CD14-positive monocyte (primary cell): ENCODE data around the gene FCRL6. TPM values are rescaled to one million over a fixed set of nuclear protein-coding genes. Genes with fewer than 3 reads are reported as not detected.

Experiments
- DNase-seq, 3 donors: peaks; one replicate each; pipeline ENCODE4 v3.0.0-alpha.2; 2011 to 2022
- H2AFZ ChIP-seq: 2 replicates; pipeline ENCODE4 v1.6.0; 2012; ENCODE audit warnings: mild to moderate bottlenecking, low read depth, low read length, inconsistent platforms; ENCODE audit not compliant: insufficient read depth, poor library complexity, severe bottlenecking
- H3K27ac ChIP-seq, 2 donors: 1 replicate in 1 of 2; 2 replicates in 1 of 2; pipeline ENCODE4 v1.5.1; 2012 to 2013; ENCODE audit warnings: low read length in 2 of 2, control low read depth in 1 of 2, inconsistent platforms in 1 of 2, low read depth in 1 of 2, mild to moderate bottlenecking in 1 of 2
- H3K27me3 ChIP-seq, 2 donors: one replicate each; pipeline versions ENCODE4 v1.6.0 to v1.6.1; 2011 to 2013; ENCODE audit warnings: low read length in 2 of 2; ENCODE audit not compliant: control insufficient read depth in 2 of 2, insufficient read depth in 2 of 2
- H3K36me3 ChIP-seq, 2 donors: replicated peaks in 1 of 2; 1 replicate in 1 of 2; 2 replicates in 1 of 2; pipeline versions ENCODE4 v1.5.1 to v1.6.1; 2012 to 2013; ENCODE audit warnings: low read length in 2 of 2, control low read depth in 1 of 2, inconsistent platforms in 1 of 2, mild to moderate bottlenecking in 1 of 2; ENCODE audit not compliant: insufficient read depth in 2 of 2, control insufficient read depth in 1 of 2
- H3K4me1 ChIP-seq, 2 donors: 1 replicate in 1 of 2; 2 replicates in 1 of 2; pipeline versions ENCODE4 v1.5.1 to v1.6.1; 2012 to 2013; ENCODE audit warnings: low read length in 2 of 2, control low read depth in 1 of 2, inconsistent platforms in 1 of 2, mild to moderate bottlenecking in 1 of 2, moderate library complexity in 1 of 2; ENCODE audit not compliant: insufficient read depth in 2 of 2, control insufficient read depth in 1 of 2
- H3K4me2 ChIP-seq: replicated peaks from 2 replicates; pipeline ENCODE3; 2012; ENCODE audit warnings: low read length, moderate library complexity, mild to moderate bottlenecking; ENCODE audit not compliant: poor library complexity, severe bottlenecking; ENCODE audit errors: extremely low read depth
- H3K4me3 ChIP-seq, 3 experiments: fragments of 200-600 bp in 1 of 3; sonication (generic) in 1 of 3; replicated peaks in 1 of 3; 1 replicate in 2 of 3; 2 replicates in 1 of 3; pipeline ENCODE4 v1.5.1; 2011 to 2013; ENCODE audit warnings: low read length in 3 of 3, mild to moderate bottlenecking in 3 of 3, control low read depth in 2 of 3, low read depth in 2 of 3, inconsistent platforms in 1 of 3, moderate library complexity in 1 of 3
- H3K79me2 ChIP-seq: 2 replicates; pipeline ENCODE4 v1.6.0; 2012; ENCODE audit warnings: mild to moderate bottlenecking, control low read depth, inconsistent platforms, low read length, moderate library complexity; ENCODE audit not compliant: insufficient read depth
- H3K9ac ChIP-seq: 2 replicates; pipeline ENCODE4 v1.6.0; 2017; ENCODE audit warnings: low read length, mild to moderate bottlenecking; ENCODE audit not compliant: insufficient read depth, poor library complexity, severe bottlenecking
- H3K9me3 ChIP-seq, 2 donors: replicated peaks in 1 of 2; 1 replicate in 1 of 2; 2 replicates in 1 of 2; pipeline versions ENCODE4 v1.5.1 to v1.6.1; 2012 to 2013; ENCODE audit warnings: low read length in 2 of 2, control low read depth in 1 of 2; ENCODE audit not compliant: control insufficient read depth in 1 of 2, insufficient read depth in 1 of 2
- H4K20me1 ChIP-seq: 2 replicates; pipeline ENCODE4 v1.6.0; 2012; ENCODE audit warnings: mild to moderate bottlenecking, low read length, control low read depth, moderate library complexity; ENCODE audit not compliant: insufficient read depth
- H3K27ac Mint-ChIP-seq, 7 donors: one replicate each; pipeline ENCODE4 v1.8.0; 2020; ENCODE audit warnings: mild to moderate bottlenecking in 7 of 7, mixed read lengths in 7 of 7, moderate library complexity in 6 of 7, inconsistent platforms in 2 of 7
- H3K27me3 Mint-ChIP-seq, 3 donors: one replicate each; pipeline ENCODE4 v1.8.0; 2021 to 2022; ENCODE audit warnings: low read depth in 3 of 3, mild to moderate bottlenecking in 3 of 3, mixed read lengths in 3 of 3, moderate library complexity in 3 of 3, inconsistent platforms in 1 of 3
- H3K36me3 Mint-ChIP-seq, 2 donors: one replicate each; pipeline ENCODE4 v1.8.0; 2020; ENCODE audit warnings: mixed read lengths in 2 of 2, inconsistent platforms in 1 of 2, mild to moderate bottlenecking in 1 of 2
- H3K4me1 Mint-ChIP-seq: one replicate; pipeline ENCODE4 v1.8.0; 2020; ENCODE audit warnings: mild to moderate bottlenecking, mixed read lengths
- H3K4me3 Mint-ChIP-seq, 2 donors: one replicate each; pipeline ENCODE4 v1.8.0; 2020; ENCODE audit warnings: mild to moderate bottlenecking in 2 of 2, mixed read lengths in 2 of 2, moderate library complexity in 1 of 2
- H3K9me3 Mint-ChIP-seq, 7 donors: one replicate each; pipeline ENCODE4 v1.8.0; 2020 to 2022; ENCODE audit warnings: mixed read lengths in 7 of 7, mild to moderate bottlenecking in 6 of 7, moderate library complexity in 6 of 7, inconsistent platforms in 2 of 7
- CTCF ChIP-seq: fragments of 200-600 bp; IDR thresholded peaks from one replicate; pipeline ENCODE4 v1.8.0; 2022; ENCODE audit warnings: antibody characterized with exemption, mild to moderate bottlenecking
- WGBS: methylation state at CpG from one replicate; pipeline ENCODE4 v1.1.5; 2013; ENCODE audit warnings: missing lambda C conversion rate; ENCODE audit not compliant: insufficient coverage; 5-methylcytosine and 5-hydroxymethylcytosine counted together
- intact Hi-C, 2 donors: fragments of 100-400 bp; cut with micrococcal nuclease; formaldehyde crosslinking; loops; one replicate each; pipeline versions ENCODE4 v1.15.0 to v1.15.1; 2023
- polyA plus RNA-seq, 3 donors: library from polyadenylated mRNA; depleted of rRNA in 1 of 3; unstranded in 2 of 3; stranded (reverse) in 1 of 3; fragments of 300-500 nt in 2 of 3; fragments of >200 nt in 1 of 3; fragmentation: Illumina TruSeq in 2 of 3; gene quantifications; 1 replicate in 2 of 3; 2 replicates in 1 of 3; pipeline ENCODE4 v1.2.3, GENCODE V29; 2012 to 2021

FCRL6 gene
- polyA plus RNA-seq, 3 donors = 0.15 to 0.36 (median 0.17) TPM

- Histone ChIP-seq H3K4me3 (peak overlapping the region; percentile 47 to 79 (median 67)), H3K79me2 (no peaks in the 10 kb centered on the region), H3K4me2 (peak overlapping the region; percentile 94), H3K9me3 (no peaks in the 10 kb centered on the region), H3K27me3 (peaks cover 0 to 17% of the 10 kb centered on the region in 2 donors), H3K9ac (peak overlapping the region; percentile 62), H3K27ac (peak overlapping the region in 1 of 2 donors; percentile 39), H2AFZ (peak overlapping the region; percentile 88), H4K20me1 (no peaks in the 10 kb centered on the region), H3K36me3 (no peaks in the 10 kb centered on the region), H3K4me1 (peaks cover 27 to 33% of the 10 kb centered on the region in 2 donors)
- Mint-ChIP-seq H3K4me1 (peaks cover 29% of the 10 kb centered on the region), H3K9me3 (no peaks in the 10 kb centered on the region), H3K4me3 (peak overlapping the region; percentile 83 to 94), H3K27ac (peak overlapping the region in 4 of 7 donors; percentile 22 to 75 (median 52)), H3K27me3 (peaks cover 9 to 12% (median 9%) of the 10 kb centered on the region in 3 donors), H3K36me3 (no peaks in the 10 kb centered on the region)
- DNase-seq = no peak
- WGBS = under 1% methylated on average over 16 of the region's 31 CpGs
- intact Hi-C loops = no loop called here
- no peak for TF ChIP-seq CTCF
Measured at GRCh38 chr1:159854116-159854692, 52.0 kb downstream of the FCRL6 start.

GRCh38 chr1:159854693-159855192 is 52.6 kb downstream of the FCRL6 start:
- peak overlapping the region; percentile 94 for H3K4me2 ChIP-seq
- no peaks in the 10 kb centered on the region for H3K9me3 ChIP-seq
- H3K9ac ChIP-seq = peak overlapping the region; percentile 62
- no peaks in the 10 kb centered on the region for H3K36me3 Mint-ChIP-seq
- no peak for TF ChIP-seq CTCF
- WGBS = 0% methylated on average over 59 of the region's 59 CpGs
- peaks cover 21 to 28% of the 10 kb centered on the region in 2 donors for H3K4me1 ChIP-seq
- peaks cover 9 to 12% (median 9%) of the 10 kb centered on the region in 3 donors for H3K27me3 Mint-ChIP-seq
- intact Hi-C loops = no loop called here
- no peaks in the 10 kb centered on the region for H3K9me3 Mint-ChIP-seq
- peak overlapping the region in 3 of 7 donors; percentile 0 to 37 (median 30) for H3K27ac Mint-ChIP-seq
- H3K79me2 ChIP-seq = no peaks in the 10 kb centered on the region
- H3K4me1 Mint-ChIP-seq = peaks cover 25% of the 10 kb centered on the region
- DNase-seq = peak; percentile 59 to 70 (median 67)
- H3K27me3 ChIP-seq = peaks cover 0 to 17% of the 10 kb centered on the region in 2 donors
- H3K27ac ChIP-seq = peak overlapping the region in 1 of 2 donors; percentile 39
- H2AFZ ChIP-seq = peak overlapping the region; percentile 88
- peak overlapping the region; percentile 83 to 94 for H3K4me3 Mint-ChIP-seq
- H3K4me3 ChIP-seq = peak overlapping the region; percentile 47 to 79 (median 67)
- H3K36me3 ChIP-seq = no peaks in the 10 kb centered on the region
- H4K20me1 ChIP-seq = no peaks in the 10 kb centered on the region
